Measurements from ENCODE around the gene UNC5C.

DNA sequence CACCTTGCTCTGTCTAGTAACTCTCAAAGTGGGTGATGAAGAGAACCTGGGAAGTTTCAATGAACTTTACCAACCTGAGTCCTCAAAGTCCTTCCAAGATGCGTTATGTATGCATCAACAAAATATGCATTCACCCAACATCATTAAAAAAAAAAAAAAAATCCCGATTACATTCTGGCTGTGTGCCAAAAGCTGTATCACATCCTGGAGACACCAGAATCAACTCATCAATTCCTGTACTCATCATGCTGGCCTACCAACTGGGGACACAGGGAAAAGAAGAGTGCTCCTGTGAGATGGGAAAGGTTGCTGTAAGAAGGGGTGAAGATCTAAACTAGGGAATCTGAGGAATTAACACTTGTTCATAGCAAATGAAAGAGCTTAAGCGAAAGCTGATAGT is 16.5 kb downstream of the UNC5C start:
- TF ChIP-seq, protein P1, sequence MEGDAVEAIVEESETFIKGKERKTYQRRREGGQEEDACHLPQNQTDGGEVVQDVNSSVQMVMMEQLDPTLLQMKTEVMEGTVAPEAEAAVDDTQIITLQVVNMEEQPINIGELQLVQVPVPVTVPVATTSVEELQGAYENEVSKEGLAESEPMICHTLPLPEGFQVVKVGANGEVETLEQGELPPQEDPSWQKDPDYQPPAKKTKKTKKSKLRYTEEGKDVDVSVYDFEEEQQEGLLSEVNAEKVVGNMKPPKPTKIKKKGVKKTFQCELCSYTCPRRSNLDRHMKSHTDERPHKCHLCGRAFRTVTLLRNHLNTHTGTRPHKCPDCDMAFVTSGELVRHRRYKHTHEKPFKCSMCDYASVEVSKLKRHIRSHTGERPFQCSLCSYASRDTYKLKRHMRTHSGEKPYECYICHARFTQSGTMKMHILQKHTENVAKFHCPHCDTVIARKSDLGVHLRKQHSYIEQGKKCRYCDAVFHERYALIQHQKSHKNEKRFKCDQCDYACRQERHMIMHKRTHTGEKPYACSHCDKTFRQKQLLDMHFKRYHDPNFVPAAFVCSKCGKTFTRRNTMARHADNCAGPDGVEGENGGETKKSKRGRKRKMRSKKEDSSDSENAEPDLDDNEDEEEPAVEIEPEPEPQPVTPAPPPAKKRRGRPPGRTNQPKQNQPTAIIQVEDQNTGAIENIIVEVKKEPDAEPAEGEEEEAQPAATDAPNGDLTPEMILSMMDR (conservative IDR thresholded peaks at IDR 0.05 in 1 of 2, IDR thresholded peaks at IDR 0.05 in 1 of 2; ENCODE audit: low read depth in 1 of 2, low read length in 2 of 2) = no peak
- TF ChIP-seq EZH2 (IDR thresholded peaks at IDR 0.05; ENCODE audit: low read length, missing control alignments) = no peak

All from fibroblast of lung (primary cell).